OCI-LY1 (cell line): ENCODE data around the gene PTPA.
"Not testable (repeated sequence)": the region's sequence is repeated elsewhere in the genome, so short reads cannot be mapped to it uniquely, and the experiment has no call there.

Experiments used
- H2AFZ ChIP-seq: fragments of 200-600 bp; sonication (generic), shearing (Covaris generic); 2 replicates; pipeline ENCODE4 v1.6.0; 2014; ENCODE audit warnings: antibody characterized with exemption, mild to moderate bottlenecking, low read length
- H3F3A ChIP-seq: fragments of 200-600 bp; sonication (generic), shearing (Covaris generic); 2 replicates; pipeline ENCODE4 v1.6.0; 2014; ENCODE audit warnings: mild to moderate bottlenecking, antibody characterized with exemption, low read length, moderate library complexity; ENCODE audit not compliant: insufficient read depth
- H3K27ac ChIP-seq: fragments of 200-600 bp; sonication (generic); 2 replicates; pipeline ENCODE4 v1.5.1; 2014; ENCODE audit warnings: low read length, mixed run types, mild to moderate bottlenecking, low read depth; ENCODE audit not compliant: poor library complexity, severe bottlenecking
- H3K27me3 ChIP-seq: fragments of 200-600 bp; sonication (generic); 2 replicates; pipeline ENCODE4 v1.6.0; 2014; ENCODE audit warnings: antibody characterized with exemption, mild to moderate bottlenecking, low read length, moderate library complexity; ENCODE audit not compliant: insufficient read depth
- H3K36me3 ChIP-seq: fragments of 200-600 bp; sonication (generic); 2 replicates; pipeline ENCODE4 v1.6.1; 2014; ENCODE audit warnings: mild to moderate bottlenecking, antibody characterized with exemption, low read length, moderate library complexity, mixed read lengths; ENCODE audit not compliant: insufficient read depth
- H3K4me1 ChIP-seq: fragments of 200-600 bp; sonication (generic); 2 replicates; pipeline ENCODE4 v1.5.1; 2014; ENCODE audit warnings: mild to moderate bottlenecking, low read length, moderate library complexity; ENCODE audit not compliant: insufficient read depth, severe bottlenecking
- H3K4me2 ChIP-seq: fragments of 200-600 bp; sonication (generic), shearing (Covaris generic); 2 replicates; pipeline ENCODE4 v1.6.1; 2014; ENCODE audit warnings: low read length
- H3K4me3 ChIP-seq: fragments of 200-600 bp; sonication (generic); 2 replicates; pipeline ENCODE4 v1.5.1; 2014; ENCODE audit warnings: low read length, low read depth, mild to moderate bottlenecking, mixed read lengths; ENCODE audit not compliant: poor library complexity, severe bottlenecking
- H3K79me2 ChIP-seq: fragments of 200-600 bp; shearing (Covaris generic); 2 replicates; pipeline ENCODE4 v1.6.1; 2016; ENCODE audit warnings: mixed run types, low read length, mixed read lengths; ENCODE audit not compliant: insufficient read depth
- H3K9ac ChIP-seq: fragments of 200-600 bp; sonication (generic), shearing (Covaris generic); 2 replicates; pipeline ENCODE4 v1.6.1; 2014; ENCODE audit warnings: mild to moderate bottlenecking, low read length, mixed read lengths
- H3K9me2 ChIP-seq: fragments of 200-600 bp; sonication (generic), shearing (Covaris generic); 2 replicates; pipeline ENCODE4 v1.6.1; 2014; ENCODE audit warnings: low read depth, mild to moderate bottlenecking, low read length, mixed read lengths
- H3K9me3 ChIP-seq: fragments of 200-600 bp; shearing (Covaris generic); 2 replicates; pipeline ENCODE4 v1.6.1; 2014; ENCODE audit warnings: low read length, mixed read lengths
- H4K20me1 ChIP-seq: fragments of 200-600 bp; sonication (generic), shearing (Covaris generic); 2 replicates; pipeline ENCODE4 v1.6.0; 2016; ENCODE audit warnings: mild to moderate bottlenecking, low read length; ENCODE audit not compliant: insufficient read depth
- EZH2 ChIP-seq: fragments of 200-600 bp; sonication (generic), shearing (Covaris generic); IDR thresholded peaks from 2 replicates; pipeline ENCODE4 v1.8.0; 2017; ENCODE audit warnings: borderline replicate concordance, mixed run types, mild to moderate bottlenecking, antibody characterized with exemption, low read length, moderate library complexity, mixed read lengths
- TF ChIP-seq, protein P1 (sequence below): fragments of 200-600 bp; sonication (generic), shearing (Covaris generic); IDR thresholded peaks from 2 replicates; pipeline ENCODE4 v1.5.1; 2017; ENCODE audit warnings: mild to moderate bottlenecking, antibody characterized with exemption, low read length, moderate library complexity, mixed read lengths

PTPA gene

DNA sequence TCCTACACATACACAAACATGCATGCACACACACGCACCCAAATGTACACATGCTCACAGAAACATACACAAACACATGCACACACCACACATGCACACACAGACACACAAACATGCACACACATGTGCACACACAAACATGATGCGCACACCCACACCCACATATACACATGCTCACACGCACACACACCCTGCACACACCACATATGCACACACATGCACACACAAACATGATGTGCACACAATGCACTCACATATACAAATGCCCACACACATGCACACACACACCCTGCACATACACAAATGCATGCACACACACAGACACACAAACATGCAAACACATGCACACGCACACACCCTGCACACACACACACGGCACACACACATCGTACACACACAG lies 74.2 kb downstream of the PTPA start:
- TF ChIP-seq, protein P1, sequence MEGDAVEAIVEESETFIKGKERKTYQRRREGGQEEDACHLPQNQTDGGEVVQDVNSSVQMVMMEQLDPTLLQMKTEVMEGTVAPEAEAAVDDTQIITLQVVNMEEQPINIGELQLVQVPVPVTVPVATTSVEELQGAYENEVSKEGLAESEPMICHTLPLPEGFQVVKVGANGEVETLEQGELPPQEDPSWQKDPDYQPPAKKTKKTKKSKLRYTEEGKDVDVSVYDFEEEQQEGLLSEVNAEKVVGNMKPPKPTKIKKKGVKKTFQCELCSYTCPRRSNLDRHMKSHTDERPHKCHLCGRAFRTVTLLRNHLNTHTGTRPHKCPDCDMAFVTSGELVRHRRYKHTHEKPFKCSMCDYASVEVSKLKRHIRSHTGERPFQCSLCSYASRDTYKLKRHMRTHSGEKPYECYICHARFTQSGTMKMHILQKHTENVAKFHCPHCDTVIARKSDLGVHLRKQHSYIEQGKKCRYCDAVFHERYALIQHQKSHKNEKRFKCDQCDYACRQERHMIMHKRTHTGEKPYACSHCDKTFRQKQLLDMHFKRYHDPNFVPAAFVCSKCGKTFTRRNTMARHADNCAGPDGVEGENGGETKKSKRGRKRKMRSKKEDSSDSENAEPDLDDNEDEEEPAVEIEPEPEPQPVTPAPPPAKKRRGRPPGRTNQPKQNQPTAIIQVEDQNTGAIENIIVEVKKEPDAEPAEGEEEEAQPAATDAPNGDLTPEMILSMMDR: no peak
- TF ChIP-seq EZH2: no peak
- Histone ChIP-seq H3K27me3 (peaks cover 15% of the 10 kb centered on the region), H3K79me2 (no peaks in the 10 kb centered on the region), H3K4me1 (no peaks in the 10 kb centered on the region), H3K4me3 (no peak overlapping the region), H3K9me3 (peaks cover 6% of the 10 kb centered on the region; the same call in 1 of the 2 replicates), H3F3A (no peaks in the 10 kb centered on the region), H3K27ac (no peak overlapping the region), H3K9me2 (no peaks in the 10 kb centered on the region), H3K4me2 (no peak overlapping the region), H4K20me1 (no peaks in the 10 kb centered on the region), H3K36me3 (no peaks in the 10 kb centered on the region; the same call in 1 of the 2 replicates), H2AFZ (no peak overlapping the region), H3K9ac (no peak overlapping the region)

DNA sequence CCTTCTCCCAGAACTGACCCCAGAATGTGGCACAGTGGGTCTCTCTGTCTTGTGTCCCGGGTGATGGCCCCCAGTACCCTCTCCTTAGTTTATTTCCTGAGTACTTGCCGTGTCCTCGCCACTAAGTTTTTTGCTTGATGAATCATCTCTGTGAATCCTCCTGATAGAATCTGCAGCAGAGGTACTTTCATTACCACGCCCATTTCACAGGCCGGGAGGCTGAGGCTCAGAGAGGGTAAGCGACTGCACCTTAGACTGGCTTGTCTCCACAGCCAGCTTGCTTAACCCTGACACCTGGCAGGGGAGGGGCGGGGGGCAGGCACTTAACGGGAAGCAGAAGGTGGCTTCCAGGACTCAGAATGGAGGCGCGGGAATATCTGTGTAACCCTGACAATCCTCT lies 74.8 kb downstream of the PTPA start:
- H3K79me2 ChIP-seq: no peaks in the 10 kb centered on the region
- H3K27me3 ChIP-seq: peaks cover 15% of the 10 kb centered on the region
- H3K9me3 ChIP-seq: peaks cover 6% of the 10 kb centered on the region; the same call in 1 of the 2 replicates
- no peak overlapping the region for H3K27ac ChIP-seq
- no peak overlapping the region for H3K4me2 ChIP-seq
- no peaks in the 10 kb centered on the region; the same call in 1 of the 2 replicates for H3K36me3 ChIP-seq
- no peaks in the 10 kb centered on the region for H3K9me2 ChIP-seq
- no peak overlapping the region for H3K9ac ChIP-seq
- no peak overlapping the region for H3K4me3 ChIP-seq
- no peak for TF ChIP-seq EZH2
- TF ChIP-seq, protein P1: no peak
- no peaks in the 10 kb centered on the region for H4K20me1 ChIP-seq
- H3F3A ChIP-seq: no peaks in the 10 kb centered on the region
- no peaks in the 10 kb centered on the region for H3K4me1 ChIP-seq
- no peak overlapping the region for H2AFZ ChIP-seq

DNA sequence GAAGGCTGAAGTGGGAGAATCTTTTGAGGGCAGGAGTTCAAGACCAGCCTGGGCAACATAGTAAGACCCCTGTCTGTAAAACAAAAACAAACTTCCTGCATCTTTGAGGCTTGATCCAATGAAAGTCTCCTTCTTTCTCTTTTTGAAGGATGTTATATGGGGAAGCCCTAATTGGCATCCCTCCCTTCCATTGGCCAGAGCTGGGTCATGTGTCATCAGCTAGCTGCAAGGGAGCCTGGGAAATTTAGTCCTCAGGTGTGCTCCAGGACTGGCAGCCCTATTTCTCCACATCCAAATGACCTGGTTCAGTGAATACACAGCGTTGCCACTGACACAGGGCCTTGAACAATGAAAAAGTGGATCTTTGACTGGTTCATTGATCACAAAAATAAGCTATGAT lies 75.8 kb downstream of the PTPA start:
- Histone ChIP-seq H3K36me3 (no peaks in the 10 kb centered on the region; the same call in 1 of the 2 replicates), H3K9ac (no peak overlapping the region), H3K27me3 (peaks cover 15% of the 10 kb centered on the region), H3K4me2 (no peak overlapping the region), H3K79me2 (no peaks in the 10 kb centered on the region), H3K27ac (no peak overlapping the region), H3K9me2 (no peaks in the 10 kb centered on the region), H3K4me1 (no peaks in the 10 kb centered on the region), H4K20me1 (no peaks in the 10 kb centered on the region), H3K9me3 (peaks cover 6% of the 10 kb centered on the region; the same call in 1 of the 2 replicates), H2AFZ (no peak overlapping the region), H3F3A (no peaks in the 10 kb centered on the region), H3K4me3 (no peak overlapping the region)
- TF ChIP-seq, protein P1: no peak
- no peak for TF ChIP-seq EZH2

DNA sequence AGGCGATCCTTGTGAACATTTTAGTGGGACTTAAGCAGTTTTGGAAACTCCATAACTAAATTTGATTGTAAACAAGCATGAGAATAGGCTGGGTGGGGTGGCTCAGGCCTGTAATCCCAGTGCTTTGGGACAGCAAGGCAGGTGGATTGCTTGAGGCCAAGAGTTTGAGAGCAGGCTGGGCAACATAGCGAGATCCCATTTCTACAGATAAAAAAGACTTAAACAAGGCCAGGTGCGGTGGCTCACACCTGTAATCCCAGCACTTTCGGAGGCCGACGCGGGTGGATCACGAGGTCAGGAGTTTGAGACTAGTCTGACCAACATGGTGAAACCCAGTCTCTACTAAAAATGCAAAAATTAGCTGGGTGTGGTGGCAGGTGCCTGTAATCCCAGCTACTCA lies 78.8 kb downstream of the PTPA start:
- H3K4me1 ChIP-seq, H3K9ac ChIP-seq, H3K4me3 ChIP-seq, H3K79me2 ChIP-seq, H2AFZ ChIP-seq, H3K36me3 ChIP-seq, H3K9me3 ChIP-seq, H3K27ac ChIP-seq, H4K20me1 ChIP-seq, H3K4me2 ChIP-seq, H3K9me2 ChIP-seq, H3F3A ChIP-seq: not testable (repeated sequence)
- peaks cover 20% of the 10 kb centered on the region for H3K27me3 ChIP-seq
